Measurements from ENCODE around the gene CAPG. TPM values are rescaled to one million over a fixed set of nuclear protein-coding genes. Genes with fewer than 3 reads are reported as not detected.

The CAPG gene
- total RNA-seq, 1 donor from 2014 or later, result 179 TPM

DNA sequence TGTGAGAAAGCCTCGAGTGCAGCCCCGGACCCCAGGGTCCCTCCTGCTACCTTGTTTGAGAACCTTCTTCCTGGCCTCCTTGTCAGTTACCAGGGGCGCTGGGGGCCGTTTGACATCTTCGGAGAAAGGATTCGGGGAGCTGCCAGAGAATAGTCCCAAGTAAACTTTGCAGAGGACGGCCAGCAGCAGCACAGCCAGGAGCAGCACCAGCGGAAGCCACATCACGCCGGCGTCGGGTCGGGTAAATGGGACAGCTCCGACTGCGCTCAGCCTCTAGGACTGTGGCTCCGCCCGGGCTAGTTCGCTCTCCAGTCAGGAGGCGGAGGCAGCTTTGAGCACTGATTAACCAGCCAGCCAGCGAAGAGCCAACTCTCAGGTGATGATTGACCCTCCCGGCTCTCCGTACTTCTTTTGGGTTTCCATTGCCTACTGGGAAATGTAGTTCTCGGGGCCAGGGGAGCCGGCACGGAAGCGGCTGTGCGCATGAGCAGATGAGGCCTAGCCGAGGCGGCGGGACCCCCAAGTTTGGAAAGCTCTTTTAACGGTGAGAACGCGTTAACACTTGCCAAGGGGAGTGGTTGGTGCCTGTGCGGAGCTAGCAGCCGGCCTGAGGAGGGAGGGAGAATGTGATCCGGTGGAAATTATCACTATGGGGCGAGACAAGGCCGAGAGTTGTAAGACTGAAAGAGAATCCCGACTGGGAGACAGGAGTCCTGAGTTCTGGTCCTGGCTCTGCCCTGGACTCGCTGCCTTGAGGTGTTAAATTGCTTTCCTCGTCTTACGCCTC lies 55.7 kb downstream of the CAPG start, which contains the start of the genes ELMOD3 and RETSAT:
ELMOD3 (plus strand) TSS at position 484 of the 787 bp plus-strand sequence. CDS start 2,430 bp downstream, outside the sequence.
RETSAT (minus strand) TSS at position 243 of the 787 bp plus-strand sequence; CDS start at position 222, 21 bp downstream.
- H3K36me3 ChIP-seq, result peaks cover 18 to 25% of the 10 kb centered on the region in 2 donors
- intact Hi-C loops (cut with DNase I), result loop anchor here (1.0 to 2.0 kb wide), 2 partner anchors 26 to 64 kb away; partner anchors contain the start of gene SH2D6
- TF ChIP-seq, protein P1, sequence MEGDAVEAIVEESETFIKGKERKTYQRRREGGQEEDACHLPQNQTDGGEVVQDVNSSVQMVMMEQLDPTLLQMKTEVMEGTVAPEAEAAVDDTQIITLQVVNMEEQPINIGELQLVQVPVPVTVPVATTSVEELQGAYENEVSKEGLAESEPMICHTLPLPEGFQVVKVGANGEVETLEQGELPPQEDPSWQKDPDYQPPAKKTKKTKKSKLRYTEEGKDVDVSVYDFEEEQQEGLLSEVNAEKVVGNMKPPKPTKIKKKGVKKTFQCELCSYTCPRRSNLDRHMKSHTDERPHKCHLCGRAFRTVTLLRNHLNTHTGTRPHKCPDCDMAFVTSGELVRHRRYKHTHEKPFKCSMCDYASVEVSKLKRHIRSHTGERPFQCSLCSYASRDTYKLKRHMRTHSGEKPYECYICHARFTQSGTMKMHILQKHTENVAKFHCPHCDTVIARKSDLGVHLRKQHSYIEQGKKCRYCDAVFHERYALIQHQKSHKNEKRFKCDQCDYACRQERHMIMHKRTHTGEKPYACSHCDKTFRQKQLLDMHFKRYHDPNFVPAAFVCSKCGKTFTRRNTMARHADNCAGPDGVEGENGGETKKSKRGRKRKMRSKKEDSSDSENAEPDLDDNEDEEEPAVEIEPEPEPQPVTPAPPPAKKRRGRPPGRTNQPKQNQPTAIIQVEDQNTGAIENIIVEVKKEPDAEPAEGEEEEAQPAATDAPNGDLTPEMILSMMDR (IDR thresholded peaks at IDR 0.05), result no peak
- no peaks in the 10 kb centered on the region for H3K9me3 ChIP-seq
- peak within 1 kb of the TSS; percentile 80 to 91 for H3K27ac ChIP-seq
- no peaks in the 10 kb centered on the region for H3K27me3 ChIP-seq
- DNase-seq (ENCODE audit: low spot score in 2 of 2), result peak; percentile 95 to 100
- H3K4me1 ChIP-seq, result peaks cover 11 to 13% of the 10 kb centered on the region in 2 donors
- H3K4me3 ChIP-seq, result peak within 1 kb of the TSS; percentile 81 to 83

DNA sequence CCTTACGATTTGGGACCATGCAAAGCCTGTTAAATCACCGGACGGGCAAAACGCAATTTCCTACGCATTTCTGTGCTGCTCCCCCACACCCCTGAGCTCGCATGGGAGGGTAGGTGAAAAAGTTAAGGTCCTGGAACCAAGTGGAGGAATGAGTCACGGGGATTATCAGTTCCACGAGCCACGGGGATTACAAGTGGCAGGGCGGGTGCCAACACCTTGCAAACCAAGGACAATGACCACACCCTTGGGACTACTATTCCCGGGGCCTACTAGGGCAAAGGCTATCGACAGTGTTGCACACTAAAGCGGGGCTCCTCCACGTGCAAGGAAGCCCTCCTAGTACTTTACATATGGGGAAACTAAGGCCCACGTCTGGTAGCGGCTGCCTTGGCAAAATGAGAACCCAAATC lies 56.3 kb downstream of the CAPG start:
- H3K9me3 ChIP-seq, result no peaks in the 10 kb centered on the region
- intact Hi-C loops (cut with DNase I), result loop anchor here (1.0 to 2.0 kb wide), 2 partner anchors 26 to 65 kb away; partner anchors contain the start of gene SH2D6
- no peaks in the 10 kb centered on the region for H3K27me3 ChIP-seq
- TF ChIP-seq, protein P1 (IDR thresholded peaks at IDR 0.05), result no peak
- H3K27ac ChIP-seq, result peak overlapping the region; percentile 56 to 69
- peak in 1 of 2 donors; percentile 75 for DNase-seq (ENCODE audit: low spot score in 2 of 2)
- peaks cover 24 to 30% of the 10 kb centered on the region in 2 donors for H3K36me3 ChIP-seq
- H3K4me3 ChIP-seq, result peak overlapping the region; percentile 81 to 83
- H3K4me1 ChIP-seq, result peaks cover 11 to 13% of the 10 kb centered on the region in 2 donors

- Histone ChIP-seq H3K27me3 (no peaks in the 10 kb centered on the region), H3K4me3 (no peak overlapping the region), H3K4me1 (no peaks in the 10 kb centered on the region), H3K27ac (no peak overlapping the region), H3K9me3 (no peaks in the 10 kb centered on the region), H3K36me3 (peaks cover 50 to 71% of the 10 kb centered on the region in 2 donors)
- no peak for DNase-seq (ENCODE audit: low spot score in 2 of 2)
- intact Hi-C loops (cut with DNase I), result no loop called here
- TF ChIP-seq, protein P1 (IDR thresholded peaks at IDR 0.05), result no peak
These were observed 62.6 kb downstream of the CAPG start for GRCh38 chr2:85347599-85347998.

Other genes with a start within 250 kb of the CAPG start
- 111 TPM for gene TGOLN2, start 82.4 kb downstream of the CAPG start, total RNA-seq
- gene RETSAT, start 55.8 kb downstream of the CAPG start, total RNA-seq, result 20.6 TPM
- 7.1 TPM for gene ELMOD3, start 55.6 kb downstream of the CAPG start, total RNA-seq
- not detected for gene SH2D6, start 8.3 kb upstream of the CAPG start, total RNA-seq
- 91.7 TPM for gene MAT2A, start 128.8 kb upstream of the CAPG start, total RNA-seq
- 31.9 TPM for gene GGCX, start 151.1 kb upstream of the CAPG start, total RNA-seq
- 10.0 TPM for gene VAMP8, start 167.2 kb upstream of the CAPG start, total RNA-seq
- gene VAMP5, start 174.1 kb upstream of the CAPG start, total RNA-seq, result 114 TPM
- gene RNF181, start 185.4 kb upstream of the CAPG start, total RNA-seq, result 157 TPM
- 26.7 TPM for gene TMEM150A, start 192.3 kb upstream of the CAPG start, total RNA-seq
- 1.6 TPM for gene C2orf68, start 201.7 kb upstream of the CAPG start, total RNA-seq
- gene USP39, start 205.8 kb upstream of the CAPG start, total RNA-seq, result 81.1 TPM